MCF 10A (cell line): ENCODE data around the gene MAP2K3. TPM values are rescaled to one million over a fixed set of nuclear protein-coding genes. Genes with fewer than 3 reads are reported as not detected.

Source experiments
- BruUV-seq: library from RNA; stranded (reverse); fragments of 400-500 nt; replicated peaks from 2 replicates; lab custom pipeline; 2021; lab: Mats Ljungman, UMichigan
- CTCF ChIA-PET: fragments of 300-600 bp; sonication (Branson Sonifier 250); formaldehyde crosslinking; extraction: SDS; loops from one replicate; lab custom pipeline; 2021; ENCODE audit warnings: antibody characterized with exemption, inconsistent platforms; lab: Yijun Ruan, JAX
- POLR2A ChIA-PET: fragments of 300-600, 350-650 bp; sonication (Branson Sonifier 250); formaldehyde crosslinking; extraction: SDS; loops from one replicate; lab custom pipeline; 2020; ENCODE audit warnings: antibody characterized with exemption, inconsistent platforms; lab: Yijun Ruan, JAX
- DNase-seq: peaks from one replicate; pipeline ENCODE4 v3.0.0-alpha.2; 2018; ENCODE audit not compliant: unreplicated experiment
- H3K27ac Mint-ChIP-seq: one replicate; pipeline ENCODE4 v1.8.0; 2022; ENCODE audit warnings: mild to moderate bottlenecking, low read depth, mixed read lengths; ENCODE audit not compliant: unreplicated experiment
- H3K27me3 Mint-ChIP-seq: one replicate; pipeline ENCODE4 v1.8.0; 2022; ENCODE audit warnings: mixed read lengths; ENCODE audit not compliant: insufficient read depth, unreplicated experiment
- H3K36me3 Mint-ChIP-seq: one replicate; pipeline ENCODE4 v1.8.0; 2022; ENCODE audit warnings: mild to moderate bottlenecking, moderate library complexity, mixed read lengths; ENCODE audit not compliant: insufficient read depth, unreplicated experiment
- H3K4me1 Mint-ChIP-seq: one replicate; pipeline ENCODE4 v1.8.0; 2022; ENCODE audit warnings: mixed read lengths; ENCODE audit not compliant: insufficient read depth, unreplicated experiment
- H3K4me3 Mint-ChIP-seq: one replicate; pipeline ENCODE4 v1.8.0; 2022; ENCODE audit warnings: mild to moderate bottlenecking, moderate library complexity, mixed read lengths; ENCODE audit not compliant: unreplicated experiment
- H3K9me3 Mint-ChIP-seq: one replicate; pipeline ENCODE4 v1.8.0; 2022; ENCODE audit warnings: mixed read lengths; ENCODE audit not compliant: unreplicated experiment
- intact Hi-C: fragments of 100-400 bp; cut with micrococcal nuclease; formaldehyde crosslinking; loops from 2 replicates; pipeline ENCODE4 v1.14.1; 2022
- total RNA-seq: library from RNA; stranded (reverse); gene quantifications from 2 replicates; pipeline ENCODE4 v1.2.3, GENCODE V29; 2022
- TF ChIP-seq, protein P1 (sequence below): fragments of 200-600 bp; IDR thresholded peaks from one replicate; pipeline ENCODE4 v1.8.0; 2022; ENCODE audit warnings: antibody characterized with exemption, mild to moderate bottlenecking; ENCODE audit not compliant: unreplicated experiment

The MAP2K3 gene
- total RNA-seq, 1 experiment from 2014 or later = 45.2 TPM

- Mint-ChIP-seq H3K9me3 (peaks cover 8% of the 10 kb centered on the region), H3K27ac (no peak overlapping the region), H3K27me3 (no peaks in the 10 kb centered on the region), H3K36me3 (no peaks in the 10 kb centered on the region), H3K4me3 (no peak overlapping the region), H3K4me1 (peaks cover 7% of the 10 kb centered on the region)
- TF ChIP-seq, protein P1, sequence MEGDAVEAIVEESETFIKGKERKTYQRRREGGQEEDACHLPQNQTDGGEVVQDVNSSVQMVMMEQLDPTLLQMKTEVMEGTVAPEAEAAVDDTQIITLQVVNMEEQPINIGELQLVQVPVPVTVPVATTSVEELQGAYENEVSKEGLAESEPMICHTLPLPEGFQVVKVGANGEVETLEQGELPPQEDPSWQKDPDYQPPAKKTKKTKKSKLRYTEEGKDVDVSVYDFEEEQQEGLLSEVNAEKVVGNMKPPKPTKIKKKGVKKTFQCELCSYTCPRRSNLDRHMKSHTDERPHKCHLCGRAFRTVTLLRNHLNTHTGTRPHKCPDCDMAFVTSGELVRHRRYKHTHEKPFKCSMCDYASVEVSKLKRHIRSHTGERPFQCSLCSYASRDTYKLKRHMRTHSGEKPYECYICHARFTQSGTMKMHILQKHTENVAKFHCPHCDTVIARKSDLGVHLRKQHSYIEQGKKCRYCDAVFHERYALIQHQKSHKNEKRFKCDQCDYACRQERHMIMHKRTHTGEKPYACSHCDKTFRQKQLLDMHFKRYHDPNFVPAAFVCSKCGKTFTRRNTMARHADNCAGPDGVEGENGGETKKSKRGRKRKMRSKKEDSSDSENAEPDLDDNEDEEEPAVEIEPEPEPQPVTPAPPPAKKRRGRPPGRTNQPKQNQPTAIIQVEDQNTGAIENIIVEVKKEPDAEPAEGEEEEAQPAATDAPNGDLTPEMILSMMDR = no peak
- intact Hi-C loops = no loop called here
- ChIA-PET POLR2A (no interaction called here), CTCF (no interaction called here)
- no peak for DNase-seq
- no TSS peak for BruUV-seq
Measured at GRCh38 chr17:21352981-21353265, 68.4 kb downstream of the MAP2K3 start.

GRCh38 chr17:21353326-21354010, 69.0 kb downstream of the MAP2K3 start:
- TF ChIP-seq, protein P1 = no peak
- ChIA-PET CTCF (no interaction called here), POLR2A (no interaction called here)
- no TSS peak for BruUV-seq
- Mint-ChIP-seq H3K9me3 (peaks cover 8% of the 10 kb centered on the region), H3K36me3 (no peaks in the 10 kb centered on the region), H3K4me3 (no peak overlapping the region), H3K4me1 (peaks cover 7% of the 10 kb centered on the region), H3K27me3 (no peaks in the 10 kb centered on the region), H3K27ac (no peak overlapping the region)
- DNase-seq = no peak
- intact Hi-C loops = no loop called here

- no peak for DNase-seq
- H3K4me3 Mint-ChIP-seq = no peak overlapping the region
- H3K36me3 Mint-ChIP-seq = no peaks in the 10 kb centered on the region
- intact Hi-C loops = no loop called here
- no peak overlapping the region for H3K27ac Mint-ChIP-seq
- peaks cover 8% of the 10 kb centered on the region for H3K9me3 Mint-ChIP-seq
- CTCF ChIA-PET = no interaction called here
- TF ChIP-seq, protein P1 = no peak
- POLR2A ChIA-PET = no interaction called here
- H3K4me1 Mint-ChIP-seq = peaks cover 12% of the 10 kb centered on the region
- H3K27me3 Mint-ChIP-seq = no peaks in the 10 kb centered on the region
- BruUV-seq = no TSS peak
Measured at GRCh38 chr17:21354796-21355385, 70.4 kb downstream of the MAP2K3 start.

DNA sequence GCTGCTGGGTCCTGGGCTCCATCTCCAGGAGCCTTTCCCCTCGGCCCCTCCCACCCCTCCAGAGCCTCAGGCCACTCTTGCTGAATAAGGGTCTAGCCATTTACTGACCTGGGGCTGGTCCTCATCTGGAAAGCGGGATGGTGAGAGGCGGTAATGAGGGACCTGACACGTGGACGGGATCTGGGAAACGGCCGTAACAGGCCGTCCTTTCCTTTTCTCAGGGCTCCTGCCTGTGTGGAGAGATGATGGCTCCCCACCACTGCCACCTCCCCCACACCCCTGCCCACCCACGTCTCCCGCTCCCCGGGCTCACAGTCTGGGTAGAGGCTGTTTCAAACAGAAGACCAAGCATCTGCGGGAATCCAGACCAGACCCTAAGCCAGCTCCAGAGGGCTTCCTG, 71.1 kb downstream of the MAP2K3 start:
- Mint-ChIP-seq H3K4me3 (no peak overlapping the region), H3K36me3 (no peaks in the 10 kb centered on the region), H3K27me3 (no peaks in the 10 kb centered on the region), H3K9me3 (peaks cover 8% of the 10 kb centered on the region), H3K4me1 (peaks cover 12% of the 10 kb centered on the region), H3K27ac (no peak overlapping the region)
- POLR2A ChIA-PET = no interaction called here
- DNase-seq = no peak
- CTCF ChIA-PET = interaction anchor here (0.7 kb wide), 1 partner anchor 115 kb away, joined by 3 read pairs; no protein-coding TSS in a partner anchor
- TF ChIP-seq, protein P1 = no peak
- intact Hi-C loops = no loop called here
- BruUV-seq = no TSS peak
